GM12801 (cell line): ENCODE measurements around the gene STK39.

Experiments
- TF ChIP-seq, protein P1 (sequence below): IDR thresholded peaks from one replicate; pipeline ENCODE4 v1.5.1; 2011; ENCODE audit warnings: control low read depth; ENCODE audit not compliant: insufficient read length; ENCODE audit errors: extremely low read depth

The STK39 gene

DNA sequence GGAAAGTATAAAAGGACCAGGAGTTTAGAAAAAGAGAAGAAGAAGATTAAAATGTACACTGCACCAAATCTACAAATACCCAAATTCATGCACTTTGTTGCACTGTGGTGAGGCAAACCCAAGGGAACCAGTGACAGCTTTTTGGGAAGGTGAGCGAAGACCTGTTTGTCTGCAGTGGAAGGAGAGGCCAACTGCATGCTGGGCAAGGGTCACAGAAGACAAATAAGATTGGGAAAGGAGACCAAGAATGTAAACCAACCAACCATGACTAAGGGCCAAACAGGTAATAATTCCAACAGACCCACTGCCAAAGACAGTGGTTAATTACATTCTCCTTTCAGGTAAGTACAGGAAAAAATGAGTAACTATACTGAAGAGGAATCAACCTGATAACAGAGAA lies 202.8 kb downstream of the STK39 start:
- TF ChIP-seq, protein P1, sequence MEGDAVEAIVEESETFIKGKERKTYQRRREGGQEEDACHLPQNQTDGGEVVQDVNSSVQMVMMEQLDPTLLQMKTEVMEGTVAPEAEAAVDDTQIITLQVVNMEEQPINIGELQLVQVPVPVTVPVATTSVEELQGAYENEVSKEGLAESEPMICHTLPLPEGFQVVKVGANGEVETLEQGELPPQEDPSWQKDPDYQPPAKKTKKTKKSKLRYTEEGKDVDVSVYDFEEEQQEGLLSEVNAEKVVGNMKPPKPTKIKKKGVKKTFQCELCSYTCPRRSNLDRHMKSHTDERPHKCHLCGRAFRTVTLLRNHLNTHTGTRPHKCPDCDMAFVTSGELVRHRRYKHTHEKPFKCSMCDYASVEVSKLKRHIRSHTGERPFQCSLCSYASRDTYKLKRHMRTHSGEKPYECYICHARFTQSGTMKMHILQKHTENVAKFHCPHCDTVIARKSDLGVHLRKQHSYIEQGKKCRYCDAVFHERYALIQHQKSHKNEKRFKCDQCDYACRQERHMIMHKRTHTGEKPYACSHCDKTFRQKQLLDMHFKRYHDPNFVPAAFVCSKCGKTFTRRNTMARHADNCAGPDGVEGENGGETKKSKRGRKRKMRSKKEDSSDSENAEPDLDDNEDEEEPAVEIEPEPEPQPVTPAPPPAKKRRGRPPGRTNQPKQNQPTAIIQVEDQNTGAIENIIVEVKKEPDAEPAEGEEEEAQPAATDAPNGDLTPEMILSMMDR = no peak

DNA sequence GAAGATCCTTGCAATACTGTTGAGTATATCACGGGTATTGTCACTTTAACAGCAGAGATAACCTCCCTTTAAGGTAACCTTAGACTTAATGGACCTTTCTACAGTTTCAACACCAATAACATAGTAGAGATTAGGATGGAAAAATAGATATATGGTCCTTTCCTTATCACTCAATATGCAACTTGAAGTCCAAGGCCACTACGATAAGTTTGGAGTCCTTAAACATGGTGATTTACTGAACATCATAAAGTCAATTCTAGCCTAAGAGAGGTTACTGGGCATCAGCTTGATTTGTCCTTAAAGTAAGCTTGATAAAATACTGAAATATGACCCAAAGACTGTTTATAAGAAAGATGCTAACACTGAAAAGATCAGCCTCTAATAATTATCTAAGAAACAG lies 203.2 kb downstream of the STK39 start:
- TF ChIP-seq, protein P1 = no peak

DNA sequence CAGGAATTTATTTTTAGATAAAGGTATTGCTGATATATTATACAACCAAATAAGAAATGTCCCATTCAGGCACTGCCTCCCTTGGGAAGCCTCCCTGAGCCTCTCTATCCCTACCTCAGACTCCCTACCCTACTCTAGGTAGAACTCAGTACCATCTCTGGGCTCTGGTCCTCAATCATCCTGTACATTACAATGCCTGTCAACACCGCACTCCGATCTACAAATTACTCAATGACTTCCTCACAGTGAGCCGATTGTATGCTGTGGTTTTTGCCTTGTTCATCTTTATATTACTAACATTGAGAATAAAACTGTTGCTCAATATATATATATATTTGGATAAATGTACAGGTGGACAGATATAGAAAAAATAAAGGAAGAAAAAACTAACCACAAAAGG lies 207.5 kb downstream of the STK39 start:
- TF ChIP-seq, protein P1 = no peak

DNA sequence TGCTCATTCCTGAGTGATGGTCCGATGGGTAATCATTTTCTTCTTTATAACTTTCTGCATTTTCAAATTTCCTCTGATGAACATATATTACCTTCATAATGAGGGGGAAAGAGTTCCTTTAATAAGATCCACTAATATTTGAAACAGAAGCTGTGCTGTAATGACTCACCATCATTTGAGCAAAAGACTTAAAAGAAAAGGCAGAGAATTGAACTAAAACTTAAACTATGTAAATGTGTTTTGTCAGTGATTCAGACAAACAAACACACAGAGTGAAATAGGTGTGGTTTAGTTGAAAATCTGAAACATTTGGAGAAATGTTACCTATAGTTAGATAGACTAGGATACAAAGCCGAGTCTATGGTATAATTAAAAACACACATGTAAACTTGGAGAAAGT lies 209.6 kb downstream of the STK39 start:
- TF ChIP-seq, protein P1 = no peak

DNA sequence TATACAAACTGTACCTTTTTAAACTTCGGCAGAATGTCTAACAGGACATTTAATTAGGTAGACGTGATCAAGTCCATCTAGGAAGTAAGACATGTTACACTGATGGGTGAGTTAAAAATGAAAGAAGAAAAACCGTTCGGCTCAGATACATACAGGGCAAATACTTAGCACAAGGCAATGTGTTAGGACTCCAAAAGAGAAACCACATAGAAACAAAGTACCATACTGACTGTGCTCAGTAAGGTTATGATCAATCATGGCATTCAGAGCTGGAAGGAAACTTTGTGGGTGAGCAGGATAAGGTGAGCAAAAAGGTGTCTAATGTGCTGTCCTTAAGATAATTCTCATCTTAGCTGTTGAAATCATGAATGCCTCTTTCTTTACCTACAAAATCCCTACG lies 211.9 kb downstream of the STK39 start:
- TF ChIP-seq, protein P1 = no peak

DNA sequence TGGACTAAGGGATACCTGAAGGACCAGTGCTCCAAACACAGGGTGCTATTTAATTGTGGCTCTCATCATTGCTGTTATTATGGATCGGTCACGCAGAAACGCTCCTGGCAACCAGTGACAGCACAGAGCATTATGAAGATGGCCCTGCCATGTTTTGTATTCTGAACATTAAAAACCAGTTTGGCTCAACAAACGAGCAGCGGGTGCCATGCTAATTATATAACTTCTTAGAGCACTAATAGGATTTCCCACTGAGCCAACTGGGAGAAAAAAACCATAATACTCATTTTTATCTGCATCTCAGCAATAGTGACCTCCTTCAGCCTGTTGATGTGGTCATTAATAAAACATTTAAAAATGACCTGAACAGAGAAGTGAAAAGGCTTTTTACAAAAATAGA lies 212.8 kb downstream of the STK39 start:
- TF ChIP-seq, protein P1 = no peak

DNA sequence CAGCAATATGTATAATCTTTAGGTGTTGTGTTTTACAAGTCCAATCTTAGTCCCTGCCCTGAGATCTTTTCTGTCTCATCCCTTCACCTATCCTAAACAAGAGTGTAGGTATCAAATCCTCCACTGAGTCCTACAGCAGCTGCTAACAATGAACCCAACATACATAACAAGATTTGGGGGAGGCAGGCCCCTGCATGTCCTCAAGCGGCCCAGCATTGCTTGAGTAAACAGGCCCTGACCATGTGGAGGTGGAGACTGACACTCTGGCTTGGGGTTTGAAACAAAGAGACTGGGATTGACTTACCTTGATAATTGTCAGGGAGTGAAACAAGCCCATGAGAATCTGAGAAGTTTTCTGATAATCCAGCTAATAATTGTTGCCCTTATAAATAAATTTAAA lies 213.4 kb downstream of the STK39 start:
- TF ChIP-seq, protein P1 = no peak

DNA sequence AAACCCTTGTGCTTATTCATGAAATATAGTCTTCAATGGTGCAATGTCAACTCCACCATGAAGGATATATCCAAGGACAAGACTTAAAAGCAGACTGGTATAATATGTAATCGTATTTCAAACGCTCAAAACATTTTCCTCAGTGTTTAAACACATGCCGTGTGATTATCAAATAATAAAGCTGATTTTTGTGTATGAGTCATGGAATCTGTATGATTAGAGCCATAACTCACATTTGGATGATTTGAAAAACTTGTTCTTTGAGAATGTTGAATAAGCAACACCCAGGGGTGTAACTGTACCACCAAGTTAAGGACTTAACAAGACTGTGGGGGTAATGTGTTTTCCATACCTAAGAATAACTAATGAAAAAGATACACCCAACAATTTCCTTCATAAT lies 215.3 kb downstream of the STK39 start:
- TF ChIP-seq, protein P1 = no peak
